HG02840 (cell line): ENCODE measurements around the gene RHOC.
"Not testable (repeated sequence)": the region's sequence is repeated elsewhere in the genome, so short reads cannot be mapped to it uniquely, and the experiment has no call there.

Experiments
- ATAC-seq: cut with Tn5 transposase; IDR thresholded peaks from one replicate; pipeline ENCODE4 v1.9.1; 2021; ENCODE audit warnings: mild to moderate bottlenecking, moderate library complexity, moderate number of reproducible peaks; ENCODE audit not compliant: unreplicated experiment, low FRiP score

RHOC gene

DNA sequence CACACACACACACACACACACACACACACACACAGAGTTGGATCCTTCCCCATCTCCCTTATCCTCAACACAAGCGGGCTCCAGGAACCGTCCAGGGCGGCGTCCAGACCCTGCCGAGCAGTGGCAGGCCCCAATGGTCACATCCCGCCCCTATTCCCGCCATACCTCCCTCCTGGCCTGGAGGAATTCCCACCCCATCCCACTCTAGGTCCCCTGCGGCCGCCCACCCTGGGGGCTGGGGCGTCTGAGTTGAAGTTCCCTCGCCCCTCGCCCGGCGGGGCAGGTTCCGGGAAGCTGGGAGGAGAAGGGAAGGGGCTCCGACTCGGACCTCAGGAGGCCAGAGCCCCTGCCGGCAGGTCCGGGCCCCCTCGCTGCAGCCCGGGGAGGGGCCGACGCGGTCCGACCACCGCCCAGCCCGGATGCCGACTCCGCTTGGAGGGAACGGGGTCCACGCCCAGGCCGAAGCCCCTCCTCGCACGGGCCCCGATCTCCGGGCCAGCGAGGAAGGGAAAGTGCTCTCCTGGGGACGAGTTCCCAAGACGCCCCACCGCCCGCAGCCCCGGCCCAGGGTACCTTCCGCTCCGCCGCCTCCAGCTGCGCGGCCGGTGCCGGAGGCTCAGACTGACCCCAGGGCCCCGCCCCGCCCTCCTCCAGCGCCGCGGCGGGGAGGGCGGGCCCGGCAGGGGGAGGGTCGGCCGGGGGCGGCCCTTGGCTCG, at the start of gene RHOC:
RHOC (minus strand) TSS at position 623 of the 716 bp plus-strand sequence. CDS start 3,328 bp downstream, outside the sequence.
- ATAC-seq = peak; percentile 58

DNA sequence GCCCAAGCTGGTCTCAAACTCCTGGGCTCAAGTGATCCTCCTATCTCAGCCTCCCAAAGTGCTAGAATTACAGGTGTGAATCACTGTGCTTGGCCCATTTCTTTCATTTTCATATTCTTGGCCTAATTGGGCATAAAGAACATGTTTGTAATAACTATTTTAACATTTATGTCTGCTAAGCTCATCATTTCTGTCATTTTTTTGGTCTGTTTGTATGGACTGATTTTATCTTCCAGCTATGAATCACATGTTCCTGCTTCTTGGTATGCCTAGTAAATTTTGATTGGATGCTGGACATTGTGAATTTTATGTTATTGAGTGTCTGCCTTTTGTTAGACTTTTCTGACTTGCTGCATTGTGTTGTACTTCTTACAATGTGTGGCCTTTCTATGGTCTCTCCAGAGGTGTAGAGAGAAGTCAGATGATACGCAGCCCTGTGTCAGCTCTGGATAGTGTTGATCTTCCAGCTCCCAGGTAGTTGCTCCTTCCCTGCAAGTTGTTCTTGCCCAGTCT, 47.2 kb upstream of the RHOC start:
- no peak for ATAC-seq

DNA sequence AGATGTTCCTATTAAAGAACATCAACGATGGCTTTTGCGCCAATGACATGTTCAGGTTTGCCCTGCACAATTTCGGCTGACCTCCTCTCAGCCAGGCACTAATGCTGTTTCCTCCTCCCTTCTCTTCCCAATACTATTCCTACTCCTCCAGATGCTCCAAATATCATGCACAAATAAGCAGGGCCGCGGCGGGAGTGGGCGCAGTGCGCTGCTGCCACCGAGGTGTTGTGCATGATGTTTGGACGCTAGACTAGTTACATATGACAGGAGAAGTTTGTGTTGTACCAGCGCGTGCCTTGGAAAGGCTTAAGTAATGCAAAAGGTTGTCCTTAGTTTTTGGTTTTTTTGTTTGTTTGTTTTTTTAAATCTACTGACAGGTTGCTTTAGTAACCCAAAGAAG, 41.5 kb upstream of the RHOC start:
- no peak for ATAC-seq

DNA sequence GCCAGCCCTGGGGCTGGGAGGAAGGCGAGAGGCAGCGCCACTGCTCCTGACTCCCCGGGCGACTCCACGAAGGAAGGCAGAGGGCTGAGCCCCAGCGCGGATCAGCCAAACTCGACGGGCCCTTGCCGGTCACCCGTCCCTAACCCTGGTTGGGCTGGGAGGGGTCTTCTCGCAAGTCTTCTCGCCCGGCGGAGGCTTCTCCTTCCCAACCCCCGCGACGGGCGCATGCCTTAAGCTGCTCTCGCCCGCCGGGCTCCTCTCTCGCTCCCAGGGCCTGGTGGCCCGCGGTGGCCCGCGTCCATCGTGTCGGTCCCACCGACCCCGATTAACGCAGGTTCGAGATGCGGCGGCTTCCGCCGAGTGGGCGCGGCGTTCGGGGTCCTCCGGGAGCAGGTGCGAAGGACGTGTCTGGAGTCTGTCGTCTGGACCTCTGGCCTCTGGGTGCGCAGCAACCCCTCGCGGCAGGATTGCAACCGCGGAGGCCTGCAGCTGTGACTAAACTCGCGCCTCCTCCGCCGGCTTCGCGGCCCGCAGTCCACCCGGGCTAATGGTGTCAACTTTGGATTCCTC, 37.2 kb upstream of the RHOC start:
- no peak for ATAC-seq

DNA sequence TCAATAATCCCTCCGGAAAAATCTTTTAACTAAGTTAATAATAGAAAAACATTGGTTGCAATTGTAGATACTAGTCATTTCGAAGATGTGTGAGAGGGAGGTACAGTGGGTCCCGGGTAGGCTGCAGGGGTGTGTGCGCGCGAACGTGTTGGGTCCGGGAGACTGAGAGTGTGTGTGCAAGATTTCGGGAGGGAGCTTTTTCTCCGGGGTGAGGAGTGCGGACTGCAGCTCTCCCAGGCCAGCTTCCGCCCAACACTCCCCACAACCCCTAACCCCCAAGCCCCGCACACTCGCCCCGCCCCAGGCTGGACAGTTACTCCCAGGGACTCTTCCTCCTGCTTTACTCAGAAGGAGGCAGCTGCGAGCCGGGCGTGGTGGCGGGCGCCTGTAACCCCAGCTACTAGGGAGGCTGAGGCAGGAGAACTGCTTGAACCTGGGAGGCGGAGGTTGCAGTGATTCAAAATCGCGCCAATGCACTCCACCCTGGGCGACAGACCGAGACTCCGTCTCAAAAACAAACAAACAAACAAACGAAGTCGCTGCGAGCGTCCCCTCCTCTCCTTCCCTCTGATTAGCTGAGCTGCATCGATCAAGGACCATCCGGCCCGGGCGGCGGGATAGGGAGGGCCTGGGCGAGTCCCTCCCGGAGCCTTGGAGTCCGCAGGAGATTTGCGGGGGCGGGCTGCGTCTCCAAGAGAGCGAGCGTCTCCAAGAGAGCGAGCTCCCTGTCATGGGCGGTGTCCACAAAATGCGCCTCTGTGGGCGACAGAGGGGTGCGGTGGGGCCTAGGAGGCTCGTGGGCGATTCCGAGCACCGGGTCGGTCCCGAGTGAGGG, 36.5 kb upstream of the RHOC start:
- ATAC-seq = no peak

DNA sequence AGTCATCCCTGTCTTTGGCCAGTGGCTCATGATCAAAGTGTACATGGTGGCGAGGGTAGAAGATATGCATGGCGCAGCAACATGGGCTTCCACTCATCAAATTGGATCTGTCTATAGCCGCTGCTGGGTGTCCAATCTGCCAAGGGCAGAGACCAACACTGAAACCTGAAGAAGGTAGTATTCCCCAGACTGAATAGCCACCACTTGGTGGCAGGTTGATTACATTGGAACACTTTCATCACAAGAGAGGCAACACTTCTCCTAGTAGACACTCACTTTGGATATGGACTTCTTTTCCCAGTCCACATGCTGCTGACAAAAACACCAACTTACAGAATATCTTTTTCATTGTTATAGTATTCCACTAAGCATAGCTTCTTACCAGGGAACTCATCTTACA, 30.6 kb upstream of the RHOC start:
- ATAC-seq = no peak

DNA sequence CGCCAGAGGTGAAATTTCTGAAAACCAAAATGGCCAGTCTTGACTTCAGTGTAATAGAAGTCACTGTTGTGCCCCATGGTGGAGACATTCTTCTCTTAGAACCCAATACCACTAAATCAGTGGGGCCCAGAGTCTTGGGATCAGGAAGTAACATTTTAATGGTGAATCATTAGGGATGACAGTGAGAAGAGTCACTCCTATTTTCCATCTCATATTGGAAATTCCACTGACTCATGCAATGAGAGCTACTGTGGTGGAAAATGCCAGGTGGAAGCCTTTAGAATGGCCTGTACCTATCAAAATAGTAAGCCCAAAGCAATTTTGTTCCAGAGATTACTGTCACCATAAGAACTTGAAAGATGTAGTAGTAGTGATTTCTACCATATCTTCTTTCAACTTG, 28.8 kb upstream of the RHOC start:
- ATAC-seq = no peak

DNA sequence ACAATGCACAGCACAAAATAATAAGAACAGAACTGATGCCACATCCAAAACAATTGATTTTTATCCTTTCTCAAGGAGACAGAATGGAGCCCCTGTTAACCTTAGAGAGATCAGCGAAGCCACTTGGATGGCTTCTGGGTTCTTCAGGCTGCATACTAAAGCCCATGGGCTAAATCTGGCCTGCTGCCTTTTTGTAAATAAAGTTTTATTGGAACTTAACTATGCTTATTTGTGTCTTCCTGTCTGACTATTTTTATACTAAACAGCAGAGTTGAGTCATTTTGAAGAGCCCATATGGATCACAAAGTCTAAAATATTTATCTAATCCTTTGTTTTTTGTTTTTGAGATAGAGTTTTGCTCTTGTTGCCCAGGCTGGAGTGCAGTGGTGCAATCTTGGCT, 24.5 kb upstream of the RHOC start:
- no peak for ATAC-seq

DNA sequence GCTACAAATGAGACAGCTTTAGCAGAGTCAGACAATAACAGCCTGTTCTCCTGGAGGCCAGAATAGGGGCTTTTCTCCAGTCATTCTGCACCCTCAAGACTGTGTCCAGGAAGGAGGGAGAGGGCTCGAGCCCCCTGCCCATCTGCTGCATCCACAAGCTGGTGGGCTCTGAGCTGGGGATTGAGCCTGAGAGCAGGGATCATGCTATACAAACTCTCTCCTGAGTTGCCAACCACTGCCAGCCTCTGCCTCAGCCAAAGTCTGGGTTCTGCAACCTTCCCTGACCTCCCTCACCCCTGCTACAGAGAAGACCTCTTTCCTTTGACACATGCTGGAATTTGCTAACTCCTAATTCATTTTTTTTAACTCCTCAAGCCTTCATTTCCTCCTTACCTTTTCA, 23.0 kb upstream of the RHOC start:
- ATAC-seq = no peak

DNA sequence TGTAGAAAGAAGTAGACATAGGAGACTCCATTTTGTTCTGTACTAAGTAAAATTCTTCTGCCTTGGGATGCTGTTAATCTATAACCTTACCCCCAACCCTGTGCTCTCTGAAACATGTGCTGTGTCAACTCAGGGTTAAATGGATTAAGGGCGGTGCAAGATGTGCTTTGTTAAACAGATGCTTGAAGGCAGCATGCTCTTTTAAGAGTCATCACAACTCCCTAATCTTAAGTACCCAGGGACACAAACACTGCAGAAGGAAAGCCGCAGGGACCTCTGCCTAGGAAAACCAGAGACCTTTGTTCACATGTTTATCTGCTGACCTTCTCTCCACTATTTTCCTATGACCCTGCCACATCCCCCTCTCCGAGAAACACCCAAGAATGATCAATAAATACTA, 22.1 kb upstream of the RHOC start:
- ATAC-seq = not testable (repeated sequence)

DNA sequence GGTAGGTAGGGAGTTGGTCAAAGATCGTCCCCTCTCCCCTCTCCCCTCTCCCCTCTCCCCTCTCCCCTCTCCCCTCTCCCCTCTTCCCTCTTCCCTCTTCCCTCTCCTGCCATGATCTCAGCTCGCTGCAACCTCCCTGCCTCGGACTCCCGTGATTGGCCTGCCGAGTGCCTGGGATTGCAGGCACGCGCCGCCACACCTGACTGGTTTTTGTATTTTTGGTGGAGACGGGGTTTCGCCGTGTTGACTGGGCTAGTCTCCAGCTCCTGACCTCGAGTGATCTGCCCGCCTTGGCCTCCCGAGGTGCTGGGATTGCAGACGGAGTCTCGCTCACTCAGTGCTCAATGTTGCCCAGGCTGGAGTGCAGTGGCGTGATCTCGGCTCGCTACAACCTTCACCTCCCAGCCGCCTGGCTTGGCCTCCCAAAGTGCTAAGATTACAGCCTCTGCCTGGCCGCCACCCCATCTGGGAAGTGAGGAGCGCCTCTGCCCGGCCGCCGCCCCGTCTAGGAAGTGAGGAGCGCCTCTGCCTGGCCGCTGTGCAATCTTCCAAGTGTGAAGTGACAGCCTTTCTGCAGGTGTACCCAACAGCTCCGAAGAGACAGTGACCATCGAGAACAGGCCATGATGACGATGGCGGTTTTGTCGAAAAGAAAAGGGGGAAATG, 21.5 kb upstream of the RHOC start:
- not testable (repeated sequence) for ATAC-seq

DNA sequence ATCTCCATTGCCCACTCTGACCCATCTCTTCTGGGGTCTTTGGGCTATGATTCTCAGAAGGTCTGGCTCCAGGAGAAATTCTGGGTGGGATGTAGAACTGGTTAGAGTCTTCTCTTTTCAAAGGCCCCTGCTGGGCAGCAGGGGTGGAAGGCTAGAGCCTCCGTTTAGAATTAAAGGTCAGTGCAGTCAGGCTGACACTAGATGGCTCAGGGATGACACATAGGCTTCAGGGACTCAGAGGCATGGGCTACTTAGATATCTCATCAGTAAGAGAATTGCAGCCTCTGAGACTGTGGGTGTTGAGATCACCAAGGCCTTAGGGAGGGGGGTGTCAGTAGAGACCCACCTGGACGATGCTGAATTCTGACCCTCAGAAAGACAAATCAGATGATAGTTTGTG, 20.8 kb upstream of the RHOC start:
- no peak for ATAC-seq

DNA sequence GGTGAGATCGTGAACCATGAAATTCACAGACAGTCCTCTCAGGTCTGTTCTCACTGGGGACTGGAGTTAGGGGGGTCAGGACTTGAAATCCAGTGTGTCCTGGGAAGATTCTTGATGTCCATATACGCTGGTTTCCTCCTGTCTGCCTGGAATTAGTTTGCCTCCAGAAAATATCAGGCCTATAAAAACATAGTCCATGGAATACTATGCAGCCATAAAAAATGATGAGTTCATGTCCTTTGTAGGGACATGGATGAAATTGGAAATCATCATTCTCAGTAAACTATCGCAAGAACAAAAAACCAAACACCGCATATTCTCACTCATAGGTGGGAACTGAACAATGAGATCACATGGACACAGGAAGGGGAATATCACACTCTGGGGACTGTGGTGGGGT, 17.3 kb upstream of the RHOC start:
- ATAC-seq = not testable (repeated sequence)

DNA sequence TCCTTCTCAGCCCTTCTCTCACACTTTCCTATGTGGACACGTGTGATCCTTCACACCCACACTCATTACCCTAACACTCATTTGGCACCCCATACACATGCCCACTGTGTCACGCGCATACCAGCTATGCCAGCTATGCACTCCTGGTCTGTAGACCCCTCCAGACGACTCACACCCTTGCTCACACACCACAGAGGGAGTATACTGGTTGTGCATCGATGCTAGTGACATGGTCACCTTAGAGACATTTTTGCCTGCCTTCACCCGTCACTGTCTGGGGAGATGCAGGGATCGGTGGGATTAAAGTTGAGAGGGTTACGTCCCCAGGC, 16.5 kb upstream of the RHOC start:
- ATAC-seq = no peak

DNA sequence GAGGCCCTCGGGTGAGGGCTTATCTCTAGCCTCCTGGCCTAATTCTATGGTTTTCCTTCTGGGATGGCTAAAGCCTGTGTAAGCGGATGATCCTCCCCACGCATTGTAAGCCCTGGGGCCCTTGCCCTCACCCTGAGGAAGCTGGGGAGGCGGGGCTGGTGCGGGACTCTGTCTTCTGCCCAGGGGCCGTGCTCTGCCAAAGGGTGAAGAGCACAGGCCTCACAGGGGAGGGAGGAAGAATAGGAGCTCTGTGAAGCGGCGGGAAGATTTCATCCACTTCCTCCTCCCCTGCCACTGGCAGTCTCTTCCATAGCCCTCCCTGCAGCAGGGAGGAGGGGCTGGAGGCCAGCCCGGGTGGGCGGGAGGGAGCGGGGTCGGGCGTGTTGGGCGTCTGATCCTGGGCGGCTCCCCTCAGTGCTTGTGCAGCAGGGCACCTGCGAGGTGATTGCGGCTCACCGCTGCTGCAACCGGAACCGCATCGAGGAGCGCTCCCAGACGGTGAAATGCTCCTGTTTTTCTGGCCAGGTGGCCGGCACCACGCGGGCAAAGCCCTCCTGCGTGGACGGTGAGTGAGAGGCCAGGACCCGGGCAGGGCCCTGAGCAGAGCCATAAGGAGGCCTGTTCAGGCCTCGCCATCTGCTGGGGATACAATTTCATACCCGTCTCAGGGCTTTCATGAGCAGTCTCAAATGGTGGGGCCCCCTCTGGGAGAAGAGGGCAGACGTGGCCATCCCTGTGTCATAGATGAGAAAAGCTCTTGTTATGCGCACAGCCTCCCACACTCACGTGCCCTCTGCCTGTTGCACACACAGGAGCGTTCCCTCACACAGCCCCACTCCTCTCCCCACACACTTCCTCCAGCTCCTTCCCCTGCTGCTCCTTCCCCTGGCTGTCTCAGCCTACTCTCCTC, 15.9 kb upstream of the RHOC start:
- no peak for ATAC-seq

DNA sequence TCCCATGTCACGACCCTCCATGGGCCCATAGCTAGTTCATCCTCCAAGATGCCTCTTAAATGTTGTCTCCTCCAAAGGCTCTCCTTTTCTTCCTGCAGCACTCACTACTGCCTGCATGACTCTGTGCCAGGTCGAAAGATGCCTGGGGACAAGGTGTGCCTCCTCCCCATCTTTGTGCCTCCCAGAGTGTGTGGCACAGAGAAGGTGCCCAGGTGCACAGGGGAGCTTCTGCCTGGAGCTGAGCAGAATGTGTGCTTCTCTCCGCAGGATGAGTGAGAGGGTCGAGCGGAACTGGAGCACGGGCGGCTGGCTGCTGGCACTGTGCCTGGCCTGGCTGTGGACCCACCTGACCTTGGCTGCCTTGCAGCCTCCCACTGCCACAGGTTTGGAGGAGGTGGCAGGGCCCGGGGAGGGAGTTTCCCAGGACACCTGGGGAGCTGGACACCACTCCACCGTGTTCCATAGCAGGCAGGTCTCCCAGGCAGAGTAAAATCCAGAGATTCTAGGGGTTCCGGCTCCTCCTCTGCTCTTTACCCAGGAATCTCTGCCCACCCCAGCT, 15.1 kb upstream of the RHOC start:
- no peak for ATAC-seq

DNA sequence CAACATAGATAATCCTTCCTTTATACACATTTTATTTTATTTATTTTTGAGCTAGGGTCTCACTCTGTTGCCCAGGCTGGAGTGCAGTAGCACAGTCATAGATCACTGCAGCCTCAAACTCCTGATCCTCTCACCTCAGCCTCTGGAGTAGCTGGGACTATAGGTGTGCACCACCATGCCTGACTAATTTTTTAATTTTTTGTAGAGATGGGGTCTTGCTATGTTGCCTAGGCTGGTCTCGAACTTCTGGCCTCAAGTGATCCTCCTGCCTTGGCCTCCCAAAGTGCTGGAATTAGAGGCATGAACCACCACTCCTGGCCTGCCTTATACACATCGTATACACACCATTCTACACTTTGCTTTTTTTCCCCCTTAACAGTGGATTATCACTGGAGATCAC, 14.4 kb upstream of the RHOC start:
- ATAC-seq = not testable (repeated sequence)

DNA sequence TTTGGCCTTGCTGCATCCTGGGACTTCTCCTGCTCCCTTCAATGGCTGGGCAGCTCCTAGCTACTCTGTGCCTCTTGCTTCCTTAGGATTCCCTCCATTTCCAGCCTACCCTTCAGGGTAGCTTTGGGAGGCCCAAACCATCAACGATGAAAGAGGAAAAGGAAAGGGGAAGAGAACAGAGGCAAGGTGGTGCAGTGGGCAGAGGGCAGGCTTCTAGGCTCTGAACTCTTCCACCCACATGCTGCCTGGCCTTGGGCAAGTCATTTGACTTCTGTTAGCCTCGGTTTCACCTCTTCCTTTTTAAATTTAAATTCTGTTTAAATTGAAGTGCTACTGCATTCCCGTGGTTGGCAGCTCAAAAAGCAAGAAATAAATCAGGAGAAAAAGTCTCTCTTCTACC, 13.9 kb upstream of the RHOC start:
- ATAC-seq = no peak

DNA sequence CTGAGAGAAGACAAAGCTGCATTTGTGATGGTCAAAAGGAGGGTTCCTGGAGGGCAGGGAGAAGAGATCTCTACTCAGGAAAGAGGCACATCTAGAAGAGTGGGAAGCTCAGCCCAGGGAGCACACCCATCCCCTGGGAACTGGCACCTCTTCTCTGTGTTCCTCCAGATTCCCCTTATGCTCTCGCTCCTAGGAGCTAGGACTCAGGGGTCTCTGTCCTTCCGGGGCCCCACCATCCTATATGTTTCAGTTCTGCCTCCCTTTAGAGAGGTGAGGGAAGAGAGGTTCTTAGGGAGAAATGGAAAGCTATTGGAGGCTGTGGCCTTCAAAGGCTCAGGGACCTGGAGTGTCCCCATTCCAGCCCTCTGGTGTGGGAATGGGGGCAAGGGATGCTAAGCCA, 12.8 kb upstream of the RHOC start:
- no peak for ATAC-seq
